ENCODE data around the gene CCNO.

GRCh38 chr5:55191165-55191564 lies 42.2 kb downstream of the CCNO start:
- TF ChIP-seq ZNF274 (IDR thresholded peaks at IDR 0.05; ENCODE audit: borderline replicate concordance, extremely low read depth, low read length) (no peak), CTCF (IDR thresholded peaks at IDR 0.05; ENCODE audit: control extremely low read depth in 1 of 3, insufficient read depth in 1 of 3, low read depth in 1 of 3, low read length in 3 of 3) (no peak), POLR2A (IDR thresholded peaks at IDR 0.05; ENCODE audit: control extremely low read depth in 1 of 2, low read depth in 2 of 2, low read length in 2 of 2) (no peak), SIN3A (conservative IDR thresholded peaks at IDR 0.05 in 1 of 2, IDR thresholded peaks at IDR 0.05 in 1 of 2; ENCODE audit: low read depth in 1 of 2, low read length in 2 of 2) (no peak), RFX5 (IDR thresholded peaks at IDR 0.05; ENCODE audit: borderline replicate concordance, low read depth, low read length) (no peak)
